GM10248 (cell line): ENCODE measurements around the gene NEMP1.

Experiments
- CTCF ChIA-PET: fragments of 300-600 bp; sonication (Branson Sonifier 250); formaldehyde crosslinking; extraction: SDS; loops from one replicate; lab custom pipeline; 2021; ENCODE audit warnings: antibody characterized with exemption; lab: Yijun Ruan, JAX
- POLR2A ChIA-PET: fragments of 350-650 bp; sonication (Branson Sonifier 250); formaldehyde crosslinking; extraction: SDS; loops from one replicate; lab custom pipeline; 2020; ENCODE audit warnings: antibody characterized with exemption; lab: Yijun Ruan, JAX
- DNase-seq: peaks from one replicate; pipeline ENCODE4 v3.0.0; 2012; ENCODE audit errors: extremely low spot score
- CTCF ChIP-seq: IDR thresholded peaks from 2 replicates; pipeline ENCODE4 v1.5.1; 2012; ENCODE audit warnings: mild to moderate bottlenecking, low read depth; ENCODE audit errors: extremely low read depth, missing control alignments, control extremely low read depth

Gene NEMP1

GRCh38 chr12:57078519-57079404 lies at the start of gene NEMP1:
Gene NEMP1 (minus strand): TSS chr12:57078791. CDS start chr12:57078745, 46 bp downstream.
- ChIA-PET CTCF (interaction anchor here (0.8 to 7.7 kb wide), 17 partner anchors 9 to 163 kb away, joined by 3 to 48 read pairs (median 3); partner anchors contain the start of gene STAT6), POLR2A (interaction anchor here (0.6 to 1.4 kb wide), 12 partner anchors 9 to 360 kb away, joined by 3 to 15 read pairs (median 4); partner anchors contain the start of gene STAT6)
- TF ChIP-seq CTCF = no peak
- peak; percentile 96 for DNase-seq

- DNase-seq = peak; percentile 89
- ChIA-PET CTCF (interaction anchor here (0.7 to 14.5 kb wide), 12 partner anchors 8 to 115 kb away, joined by 3 to 159 read pairs (median 4); partner anchors contain the start of gene STAT6), POLR2A (interaction anchor here (0.5 to 0.9 kb wide), 5 partner anchors 16 to 101 kb away, joined by 4 to 6 read pairs (median 4); no protein-coding TSS in a partner anchor)
- no peak for TF ChIP-seq CTCF
These were observed 49.3 kb upstream of the NEMP1 start, which contains the start of gene LRP1 for GRCh38 chr12:57127726-57128518. Gene LRP1 (plus strand): TSS chr12:57128483. CDS start chr12:57128965, 482 bp downstream.

GRCh38 chr12:57127101-57127725 lies 48.6 kb upstream of the NEMP1 start:
- ChIA-PET CTCF (interaction anchor here (0.8 to 14.5 kb wide), 12 partner anchors 9 to 122 kb away, joined by 3 to 159 read pairs (median 6); partner anchors contain the start of gene STAT6), POLR2A (no interaction called here)
- peak; percentile 48 for DNase-seq
- peak; percentile 35 for TF ChIP-seq CTCF

GRCh38 chr12:57126561-57126960 lies 48.0 kb upstream of the NEMP1 start:
- no peak for DNase-seq
- ChIA-PET CTCF (interaction anchor here (0.8 to 14.5 kb wide), 10 partner anchors 8 to 121 kb away, joined by 3 to 159 read pairs (median 8); partner anchors contain the start of gene STAT6), POLR2A (no interaction called here)
- TF ChIP-seq CTCF = no peak

- CTCF ChIA-PET = interaction anchor here (1.3 to 14.5 kb wide), 11 partner anchors 15 to 117 kb away, joined by 5 to 159 read pairs (median 13); partner anchors contain the start of gene STAT6
- TF ChIP-seq CTCF = no peak
These were observed 47.5 kb upstream of the NEMP1 start for GRCh38 chr12:57126061-57126460.

More at GRCh38 chr12:57126061-57126460, 47.5 kb upstream of the NEMP1 start:
- DNase-seq = no peak
- POLR2A ChIA-PET = no interaction called here
